Skeletal muscle cell (primary cell): ENCODE data around the gene CNPY3.
A peak's percentile ranks its signal among the peaks of the same experiment; 100 is the strongest.
"Not testable (repeated sequence)": the region's sequence is repeated elsewhere in the genome, so short reads cannot be mapped to it uniquely, and the experiment has no call there.

Experiments used
- DNase-seq: peaks from one replicate; pipeline ENCODE4 v3.0.0-alpha.2; 2010; ENCODE audit warnings: low read depth
- H3K4me3 ChIP-seq: 2 replicates; pipeline ENCODE4 v1.5.1; 2011; ENCODE audit warnings: low read depth, mild to moderate bottlenecking, control low read depth, low read length, moderate library complexity

CNPY3 gene

GRCh38 chr6:42928986-42929820, at the start of gene CNPY3:
Gene CNPY3 (plus strand): TSS chr6:42929480. CDS start chr6:42929571, 91 bp downstream.
- DNase-seq: peak; percentile 88
- H3K4me3 ChIP-seq: peak within 1 kb of the TSS; percentile 69

- DNase-seq: not testable (repeated sequence)
- H3K4me3 ChIP-seq: peak overlapping the region; percentile 81
Observed at GRCh38 chr6:42880240-42880817, 49.0 kb upstream of the CNPY3 start.

GRCh38 chr6:42880871-42881270, 48.4 kb upstream of the CNPY3 start:
- not testable (repeated sequence) for DNase-seq
- peak overlapping the region; percentile 81 for H3K4me3 ChIP-seq

GRCh38 chr6:42885702-42886101, 43.6 kb upstream of the CNPY3 start:
- no peak overlapping the region for H3K4me3 ChIP-seq
- DNase-seq: no peak

GRCh38 chr6:42888201-42888600, 41.1 kb upstream of the CNPY3 start:
- H3K4me3 ChIP-seq, DNase-seq: not testable (repeated sequence)

- no peak for DNase-seq
- H3K4me3 ChIP-seq: peak overlapping the region; percentile 81
Observed at GRCh38 chr6:42889815-42890214, 39.5 kb upstream of the CNPY3 start.

GRCh38 chr6:42890311-42891198, 38.7 kb upstream of the CNPY3 start:
- peak; percentile 95 for DNase-seq

GRCh38 chr6:42891199-42891722, 38.0 kb upstream of the CNPY3 start:
- peak overlapping the region; percentile 81 for H3K4me3 ChIP-seq
- no peak for DNase-seq

More at GRCh38 chr6:42890311-42891198, 38.7 kb upstream of the CNPY3 start:
- H3K4me3 ChIP-seq: peak overlapping the region; percentile 81

GRCh38 chr6:42894041-42894828, 35.0 kb upstream of the CNPY3 start:
- not testable (repeated sequence) for DNase-seq, H3K4me3 ChIP-seq

- no peak for DNase-seq
- H3K4me3 ChIP-seq: no peak overlapping the region
Observed at GRCh38 chr6:42896178-42896719, 33.0 kb upstream of the CNPY3 start.

- DNase-seq: no peak
- H3K4me3 ChIP-seq: no peak overlapping the region
Observed at GRCh38 chr6:42898891-42899361, 30.4 kb upstream of the CNPY3 start.

GRCh38 chr6:42899871-42900270, 29.4 kb upstream of the CNPY3 start:
- DNase-seq: no peak

GRCh38 chr6:42901538-42901957, 27.7 kb upstream of the CNPY3 start:
- no peak overlapping the region for H3K4me3 ChIP-seq
- peak; percentile 30 for DNase-seq

More at GRCh38 chr6:42899871-42900270, 29.4 kb upstream of the CNPY3 start:
- no peak overlapping the region for H3K4me3 ChIP-seq

- not testable (repeated sequence) for DNase-seq, H3K4me3 ChIP-seq
Observed at GRCh38 chr6:42902429-42903263, 26.6 kb upstream of the CNPY3 start.

- DNase-seq: no peak
- H3K4me3 ChIP-seq: no peak overlapping the region
Observed at GRCh38 chr6:42904467-42904866, 24.8 kb upstream of the CNPY3 start.

- no peak overlapping the region for H3K4me3 ChIP-seq
- DNase-seq: no peak
Observed at GRCh38 chr6:42907336-42907735, 21.9 kb upstream of the CNPY3 start.

- H3K4me3 ChIP-seq: no peak overlapping the region
- DNase-seq: no peak
Observed at GRCh38 chr6:42909835-42910234, 19.4 kb upstream of the CNPY3 start.
